Daoy (cell line): ENCODE data around the gene SLC43A2. TPM values are rescaled to one million over a fixed set of nuclear protein-coding genes. Genes with fewer than 3 reads are reported as not detected.

ENCODE experiments used
- DNase-seq: peaks from one replicate; pipeline ENCODE4 v3.0.0-alpha.2; 2015; ENCODE audit warnings: low read depth
- total RNA-seq: library from RNA; depleted of rRNA; stranded (reverse); fragments of >200 nt; shearing (Covaris generic); gene quantifications from 2 replicates; pipeline ENCODE4 v1.2.3, GENCODE V29; 2014

SLC43A2 gene
- total RNA-seq, 1 experiment from 2014 or later, result 11.5 TPM

GRCh38 chr17:1623057-1623630 lies 5.5 kb downstream of the SLC43A2 start:
- DNase-seq, result no peak

- DNase-seq, result no peak
Measured at GRCh38 chr17:1621273-1621954, 7.2 kb downstream of the SLC43A2 start.

- no peak for DNase-seq
Measured at GRCh38 chr17:1620486-1620885, 8.1 kb downstream of the SLC43A2 start.

- peak; percentile 92 for DNase-seq
Measured at GRCh38 chr17:1617620-1618174, 10.9 kb downstream of the SLC43A2 start.

GRCh38 chr17:1616101-1616500 lies 12.5 kb downstream of the SLC43A2 start:
- no peak for DNase-seq

GRCh38 chr17:1612400-1612799 lies 16.2 kb downstream of the SLC43A2 start:
- no peak for DNase-seq

GRCh38 chr17:1611715-1612114 lies 16.9 kb downstream of the SLC43A2 start:
- no peak for DNase-seq

GRCh38 chr17:1608676-1609075 lies 20.0 kb downstream of the SLC43A2 start:
- DNase-seq, result no peak

GRCh38 chr17:1607971-1608320 lies 20.7 kb downstream of the SLC43A2 start:
- DNase-seq, result no peak

- DNase-seq, result no peak
Measured at GRCh38 chr17:1606352-1606985, 22.2 kb downstream of the SLC43A2 start.

GRCh38 chr17:1605681-1606351 lies 22.8 kb downstream of the SLC43A2 start:
- no peak for DNase-seq

GRCh38 chr17:1604831-1605528 lies 23.7 kb downstream of the SLC43A2 start:
- no peak for DNase-seq

GRCh38 chr17:1601571-1601970 lies 27.1 kb downstream of the SLC43A2 start:
- DNase-seq, result no peak

GRCh38 chr17:1598399-1599095 lies 30.1 kb downstream of the SLC43A2 start:
- DNase-seq, result no peak

GRCh38 chr17:1597861-1598342 lies 30.7 kb downstream of the SLC43A2 start:
- no peak for DNase-seq

GRCh38 chr17:1593630-1593931 lies 35.1 kb downstream of the SLC43A2 start:
- no peak for DNase-seq

- no peak for DNase-seq
Measured at GRCh38 chr17:1592751-1593629, 35.6 kb downstream of the SLC43A2 start.

- no peak for DNase-seq
Measured at GRCh38 chr17:1591474-1592090, 37.1 kb downstream of the SLC43A2 start.

- no peak for DNase-seq
Measured at GRCh38 chr17:1590747-1591473, 37.7 kb downstream of the SLC43A2 start.
